Measurements from ENCODE around the gene MRPS18B. TPM values are rescaled to one million over a fixed set of nuclear protein-coding genes. Genes with fewer than 3 reads are reported as not detected.

The MRPS18B gene
- polyA plus RNA-seq, 3 donors, result 18.8 to 52.4 (median 45.2) TPM

GRCh38 chr6:30614843-30615218 is 2.8 kb upstream of the MRPS18B start:
- Mint-ChIP-seq H3K4me1 (peaks cover 40% of the 10 kb centered on the region), H3K27ac (peak overlapping the region; percentile 99 to 100 (median 99)), H3K4me3 (peak overlapping the region; percentile 99), H3K9me3 (peaks cover 0 to 9% (median 5%) of the 10 kb centered on the region in 7 donors), H3K27me3 (ENCODE audit: low read depth in 3 of 3) (peaks cover 0 to 5% (median 1%) of the 10 kb centered on the region in 3 donors), H3K36me3 (peaks cover 40 to 48% of the 10 kb centered on the region in 2 donors)
- Histone ChIP-seq H2AFZ (ENCODE audit: insufficient read depth, low read depth, low read length, poor library complexity, severe bottlenecking) (no peak overlapping the region), H3K79me2 (ENCODE audit: insufficient read depth, low read length) (peaks cover 84% of the 10 kb centered on the region), H3K4me2 (replicated peaks; ENCODE audit: extremely low read depth, low read length, poor library complexity, severe bottlenecking) (peak overlapping the region; percentile 84), H3K4me1 (ENCODE audit: control insufficient read depth in 1 of 2, insufficient read depth in 2 of 2, low read length in 2 of 2) (peaks cover 27 to 39% of the 10 kb centered on the region in 2 donors), H3K9me3 (replicated peaks in 1 of 2; ENCODE audit: control insufficient read depth in 1 of 2, insufficient read depth in 1 of 2, low read length in 2 of 2) (no peaks in the 10 kb centered on the region), H3K27me3 (ENCODE audit: control insufficient read depth in 2 of 2, insufficient read depth in 2 of 2, low read length in 2 of 2) (no peaks in the 10 kb centered on the region), H3K36me3 (replicated peaks in 1 of 2; ENCODE audit: control insufficient read depth in 1 of 2, insufficient read depth in 2 of 2, low read length in 2 of 2) (peaks cover 13 to 35% of the 10 kb centered on the region in 2 donors), H3K9ac (ENCODE audit: insufficient read depth, low read length, poor library complexity, severe bottlenecking) (peak overlapping the region; percentile 98), H3K4me3 (replicated peaks in 1 of 3; ENCODE audit: low read depth in 2 of 3, low read length in 3 of 3) (peak overlapping the region; percentile 83 to 100 (median 90)), H4K20me1 (ENCODE audit: insufficient read depth, low read length) (peaks cover 64% of the 10 kb centered on the region), H3K27ac (ENCODE audit: low read depth in 1 of 2, low read length in 2 of 2) (peak overlapping the region; percentile 91 to 99)
- no peak for TF ChIP-seq CTCF (IDR thresholded peaks at IDR 0.05)
- peak; percentile 95 to 96 (median 96) for DNase-seq
- intact Hi-C loops (cut with micrococcal nuclease), result loop anchor here (5.0 kb wide), 6 partner anchors 38 to 128 kb away; partner anchors contain the start of genes FLOT1 (in 1 of the 2), HLA-E (in 1 of the 2), IER3 (in 1 of the 2) and TUBB (in 1 of the 2)
- WGBS (ENCODE audit: insufficient coverage), result no CpG with 5 or more reads among the region's 6 CpGs

- WGBS (ENCODE audit: insufficient coverage), result 0% methylated on average over 2 of the region's 10 CpGs
- TF ChIP-seq CTCF (IDR thresholded peaks at IDR 0.05), result no peak
- peak overlapping the region; percentile 99 for H3K4me3 Mint-ChIP-seq
- H3K4me1 Mint-ChIP-seq, result peaks cover 40% of the 10 kb centered on the region
- intact Hi-C loops (cut with micrococcal nuclease), result loop anchor here (5.0 kb wide), 4 partner anchors 67 to 128 kb away; partner anchors contain the start of genes FLOT1 (in 1 of the 2), HLA-E (in 1 of the 2), IER3 (in 1 of the 2) and TUBB (in 1 of the 2)
- H3K9me3 ChIP-seq (replicated peaks in 1 of 2; ENCODE audit: control insufficient read depth in 1 of 2, insufficient read depth in 1 of 2, low read length in 2 of 2), result no peaks in the 10 kb centered on the region
- H3K27me3 Mint-ChIP-seq (ENCODE audit: low read depth in 3 of 3), result peaks cover 0 to 5% (median 1%) of the 10 kb centered on the region in 3 donors
- H4K20me1 ChIP-seq (ENCODE audit: insufficient read depth, low read length), result peaks cover 59% of the 10 kb centered on the region
- DNase-seq, result peak; percentile 35 to 47 (median 43)
- H3K4me3 ChIP-seq (replicated peaks in 1 of 3; ENCODE audit: low read depth in 2 of 3, low read length in 3 of 3), result peak overlapping the region; percentile 83 to 100 (median 90)
- peaks cover 84% of the 10 kb centered on the region for H3K79me2 ChIP-seq (ENCODE audit: insufficient read depth, low read length)
- H3K36me3 ChIP-seq (replicated peaks in 1 of 2; ENCODE audit: control insufficient read depth in 1 of 2, insufficient read depth in 2 of 2, low read length in 2 of 2), result peaks cover 13 to 32% of the 10 kb centered on the region in 2 donors
- H3K36me3 Mint-ChIP-seq, result peaks cover 38 to 50% of the 10 kb centered on the region in 2 donors
- peaks cover 0 to 9% (median 5%) of the 10 kb centered on the region in 7 donors for H3K9me3 Mint-ChIP-seq
- peak overlapping the region; percentile 84 for H3K4me2 ChIP-seq (replicated peaks; ENCODE audit: extremely low read depth, low read length, poor library complexity, severe bottlenecking)
- no peak overlapping the region for H2AFZ ChIP-seq (ENCODE audit: insufficient read depth, low read depth, low read length, poor library complexity, severe bottlenecking)
- peak overlapping the region; percentile 99 to 100 (median 99) for H3K27ac Mint-ChIP-seq
- no peaks in the 10 kb centered on the region for H3K27me3 ChIP-seq (ENCODE audit: control insufficient read depth in 2 of 2, insufficient read depth in 2 of 2, low read length in 2 of 2)
- H3K9ac ChIP-seq (ENCODE audit: insufficient read depth, low read length, poor library complexity, severe bottlenecking), result peak overlapping the region; percentile 98
- peak overlapping the region; percentile 91 to 99 for H3K27ac ChIP-seq (ENCODE audit: low read depth in 1 of 2, low read length in 2 of 2)
- peaks cover 27 to 39% of the 10 kb centered on the region in 2 donors for H3K4me1 ChIP-seq (ENCODE audit: control insufficient read depth in 1 of 2, insufficient read depth in 2 of 2, low read length in 2 of 2)
These were observed 2.3 kb upstream of the MRPS18B start for GRCh38 chr6:30615219-30615957.
